B cell (primary cell): ENCODE results near the gene ARID3A. TPM values are rescaled to one million over a fixed set of nuclear protein-coding genes. Genes with fewer than 3 reads are reported as not detected.

Experiments used
- ATAC-seq: fragments of 200-7000 bp; cut with Tn5 transposase; one replicate; pipeline ENCODE4 v1.10.0; 2021; ENCODE audit warnings: low read depth, mild to moderate bottlenecking, moderate number of reproducible peaks, moderate library complexity
- CTCF ChIA-PET: fragments of 350-600 bp; sonication (Branson Sonifier 250); formaldehyde crosslinking; loops from one replicate; lab custom pipeline; 2021; ENCODE audit warnings: antibody characterized with exemption, inconsistent platforms; lab: Charles Lee
- POLR2A ChIA-PET: fragments of 350-600 bp; sonication (Branson Sonifier 250); formaldehyde crosslinking; loops from one replicate; lab custom pipeline; 2021; ENCODE audit warnings: antibody characterized with exemption; lab: Charles Lee
- DNase-seq: peaks from one replicate; pipeline ENCODE4 v3.0.0; 2013
- H2AFZ ChIP-seq: 2 replicates; pipeline ENCODE4 v1.6.1; 2012; ENCODE audit warnings: mild to moderate bottlenecking, low read depth, low read length; ENCODE audit not compliant: insufficient read depth, poor library complexity, severe bottlenecking
- H3K27ac ChIP-seq, 2 donors: 1 replicate in 1 of 2; 2 replicates in 1 of 2; pipeline ENCODE4 v1.5.1; 2012 to 2013; ENCODE audit warnings: low read length in 2 of 2, mild to moderate bottlenecking in 2 of 2, moderate library complexity in 1 of 2
- H3K27me3 ChIP-seq, 4 experiments: fragments of 200-600 bp in 1 of 4; sonication (generic) in 1 of 4; replicated peaks in 1 of 4; 1 replicate in 2 of 4; 2 replicates in 2 of 4; pipeline versions ENCODE4 v1.6.1 to v1.7.0; 2013 to 2016; ENCODE audit warnings: low read length in 3 of 4, mild to moderate bottlenecking in 2 of 4, mixed read lengths in 1 of 4, moderate library complexity in 1 of 4; ENCODE audit not compliant: insufficient read depth in 4 of 4, control insufficient read depth in 3 of 4; ENCODE audit errors: control extremely low read depth in 1 of 4
- H3K36me3 ChIP-seq, 2 experiments: replicated peaks in 1 of 2; 1 replicate in 1 of 2; 2 replicates in 1 of 2; pipeline versions ENCODE4 v1.6.1 to v1.7.1; 2013; ENCODE audit warnings: low read length in 1 of 2; ENCODE audit not compliant: insufficient read depth in 2 of 2, control insufficient read depth in 1 of 2; ENCODE audit errors: control extremely low read depth in 1 of 2, extremely low read depth in 1 of 2
- H3K4me1 ChIP-seq, 2 donors: fragments of 200-600 bp in 1 of 2; sonication (generic) in 1 of 2; 1 replicate in 1 of 2; 2 replicates in 1 of 2; pipeline versions ENCODE4 v1.5.1 to v1.6.1; 2013 to 2017; ENCODE audit warnings: low read length in 2 of 2; ENCODE audit not compliant: control insufficient read depth in 2 of 2, insufficient read depth in 2 of 2
- H3K4me2 ChIP-seq: replicated peaks from 2 replicates; pipeline ENCODE3; 2012; ENCODE audit warnings: mild to moderate bottlenecking, low read depth, low read length; ENCODE audit not compliant: poor library complexity, severe bottlenecking
- H3K4me3 ChIP-seq, 5 experiments: fragments of 200-600 bp in 1 of 5; sonication (generic) in 1 of 5; 1 replicate in 3 of 5; 2 replicates in 2 of 5; pipeline versions ENCODE4 v1.5.1 to v1.7.0; 2011 to 2016; ENCODE audit warnings: low read length in 4 of 5, mild to moderate bottlenecking in 4 of 5, low read depth in 2 of 5, control low read depth in 1 of 5, moderate library complexity in 1 of 5; ENCODE audit not compliant: insufficient read depth in 1 of 5; ENCODE audit errors: control extremely low read depth in 1 of 5, extremely low read depth in 1 of 5
- H3K79me2 ChIP-seq: fragments of 200-600 bp; sonication (generic); one replicate; pipeline ENCODE4 v1.6.0; 2016; ENCODE audit warnings: low read length; ENCODE audit not compliant: control insufficient read depth, insufficient read depth
- H3K9ac ChIP-seq: fragments of 200-600 bp; sonication (generic); 2 replicates; pipeline ENCODE4 v1.6.1; 2017; ENCODE audit warnings: mild to moderate bottlenecking, low read length, moderate library complexity
- H3K9me3 ChIP-seq, 3 donors: one replicate each; pipeline versions ENCODE4 v1.6.1 to v1.7.1; 2013; ENCODE audit warnings: low read length in 2 of 3; ENCODE audit not compliant: control insufficient read depth in 2 of 3, insufficient read depth in 1 of 3; ENCODE audit errors: control extremely low read depth in 1 of 3
- H4K20me1 ChIP-seq: 2 replicates; pipeline ENCODE4 v1.6.0; 2012; ENCODE audit warnings: mild to moderate bottlenecking, low read length; ENCODE audit not compliant: insufficient read depth, control insufficient read depth, poor library complexity, severe bottlenecking
- H3K27ac Mint-ChIP-seq: one replicate; pipeline ENCODE4 v1.8.0; 2021; ENCODE audit warnings: mixed read lengths
- H3K27me3 Mint-ChIP-seq: one replicate; pipeline ENCODE4 v1.8.0; 2021; ENCODE audit warnings: mixed read lengths
- H3K4me1 Mint-ChIP-seq: one replicate; pipeline ENCODE4 v1.8.0; 2021; ENCODE audit warnings: mixed read lengths
- H3K4me3 Mint-ChIP-seq: one replicate; pipeline ENCODE4 v1.8.0; 2021; ENCODE audit warnings: mixed read lengths
- H3K9me3 Mint-ChIP-seq: one replicate; pipeline ENCODE4 v1.8.0; 2022; ENCODE audit warnings: mixed read lengths; ENCODE audit not compliant: insufficient read depth
- CTCF ChIP-seq: fragments of 200-600 bp; IDR thresholded peaks from one replicate; pipeline ENCODE4 v1.8.0; 2022; ENCODE audit warnings: antibody characterized with exemption, mild to moderate bottlenecking
- EZH2 ChIP-seq: IDR thresholded peaks from 2 replicates; pipeline ENCODE4 v1.6.1; 2012; ENCODE audit warnings: borderline replicate concordance, low read depth, mild to moderate bottlenecking, moderate library complexity, low read length; ENCODE audit not compliant: insufficient read depth, poor library complexity, severe bottlenecking
- WGBS: methylation state at CpG from one replicate; pipeline ENCODE4 v1.1.5; 2013; ENCODE audit warnings: missing lambda C conversion rate; ENCODE audit not compliant: insufficient coverage; 5-methylcytosine and 5-hydroxymethylcytosine counted together
- intact Hi-C: fragments of 100-400 bp; cut with micrococcal nuclease; formaldehyde crosslinking; loops from one replicate; pipeline ENCODE4 v1.10.0; 2022
- polyA plus RNA-seq: library from polyadenylated mRNA; depleted of rRNA; stranded (reverse); fragments of >200 nt; gene quantifications from 2 replicates; pipeline ENCODE4 v1.2.3, GENCODE V29; 2012
- total RNA-seq, 2 donors: library from RNA; stranded (reverse); fragments of 120-200 nt in 1 of 2; gene quantifications; 1 replicate in 1 of 2; 2 replicates in 1 of 2; pipeline versions ENCODE4 v1.2.3 to v1.2.4, GENCODE V29; 2013 to 2022

The ARID3A gene
- total and polyA plus RNA-seq, 2 donors (not counting 1 experiment from before 2014, with no cell fraction given): 22.9 to 60.5 TPM

- H3K27me3 ChIP-seq: no peaks in the 10 kb centered on the region
- WGBS: 98% methylated on average over 7 of the region's 16 CpGs
- ChIA-PET CTCF (no interaction called here), POLR2A (no interaction called here)
- no peaks in the 10 kb centered on the region for H3K27me3 Mint-ChIP-seq
- H3K9me3 Mint-ChIP-seq: no peaks in the 10 kb centered on the region
- no peak overlapping the region for H3K27ac ChIP-seq
- no peak overlapping the region for H2AFZ ChIP-seq
- H3K4me3 Mint-ChIP-seq: no peak overlapping the region
- peaks cover 6% of the 10 kb centered on the region for H3K4me1 Mint-ChIP-seq
- intact Hi-C loops: no loop called here
- H3K4me1 ChIP-seq: peaks cover 3 to 28% of the 10 kb centered on the region in 2 donors
- no peak overlapping the region for H3K9ac ChIP-seq
- H3K4me2 ChIP-seq: no peak overlapping the region
- ATAC-seq (no peak), DNase-seq (no peak)
- H3K27ac Mint-ChIP-seq: no peak overlapping the region
- peaks cover 32% of the 10 kb centered on the region for H4K20me1 ChIP-seq
- H3K79me2 ChIP-seq: peaks cover 58% of the 10 kb centered on the region
- peaks cover 0 to 63% of the 10 kb centered on the region in 2 experiments for H3K36me3 ChIP-seq
- no peaks in the 10 kb centered on the region for H3K9me3 ChIP-seq
- no peak overlapping the region for H3K4me3 ChIP-seq
- TF ChIP-seq CTCF (no peak), EZH2 (no peak)
Observed at GRCh38 chr19:887072-887471, 38.8 kb upstream of the ARID3A start.

- ChIA-PET POLR2A (no interaction called here), CTCF (no interaction called here)
- H3K4me1 Mint-ChIP-seq: peaks cover 8% of the 10 kb centered on the region
- TF ChIP-seq CTCF: no peak
- WGBS: 99% methylated on average over 8 of the region's 10 CpGs
- H3K4me3 ChIP-seq: no peak overlapping the region
- no peak overlapping the region for H3K27ac Mint-ChIP-seq
- H3K36me3 ChIP-seq: peaks cover 0 to 58% of the 10 kb centered on the region in 2 experiments
- no peaks in the 10 kb centered on the region for H3K27me3 Mint-ChIP-seq
- ATAC-seq (no peak), DNase-seq (no peak)
- no peak overlapping the region for H2AFZ ChIP-seq
- no peak overlapping the region for H3K9ac ChIP-seq
- no peak overlapping the region for H3K4me2 ChIP-seq
- H3K9me3 ChIP-seq: no peaks in the 10 kb centered on the region
- peaks cover 5 to 32% of the 10 kb centered on the region in 2 donors for H3K4me1 ChIP-seq
- peaks cover 58% of the 10 kb centered on the region for H3K79me2 ChIP-seq
- no peaks in the 10 kb centered on the region for H3K9me3 Mint-ChIP-seq
- intact Hi-C loops: no loop called here
- peaks cover 35% of the 10 kb centered on the region for H4K20me1 ChIP-seq
- H3K27ac ChIP-seq: no peak overlapping the region
- no peaks in the 10 kb centered on the region for H3K27me3 ChIP-seq
- no peak overlapping the region for H3K4me3 Mint-ChIP-seq
Observed at GRCh38 chr19:887599-887998, 38.2 kb upstream of the ARID3A start.
